ENCODE results near the gene ATXN7. TPM values are rescaled to one million over a fixed set of nuclear protein-coding genes. Genes with fewer than 3 reads are reported as not detected.
A peak's percentile ranks its signal among the peaks of the same experiment; 100 is the strongest.

The ATXN7 gene
- total and polyA plus RNA-seq, 2 of the 4 experiments (the other 2 are of a cell fraction), result 8.6 to 13.6 TPM

DNA sequence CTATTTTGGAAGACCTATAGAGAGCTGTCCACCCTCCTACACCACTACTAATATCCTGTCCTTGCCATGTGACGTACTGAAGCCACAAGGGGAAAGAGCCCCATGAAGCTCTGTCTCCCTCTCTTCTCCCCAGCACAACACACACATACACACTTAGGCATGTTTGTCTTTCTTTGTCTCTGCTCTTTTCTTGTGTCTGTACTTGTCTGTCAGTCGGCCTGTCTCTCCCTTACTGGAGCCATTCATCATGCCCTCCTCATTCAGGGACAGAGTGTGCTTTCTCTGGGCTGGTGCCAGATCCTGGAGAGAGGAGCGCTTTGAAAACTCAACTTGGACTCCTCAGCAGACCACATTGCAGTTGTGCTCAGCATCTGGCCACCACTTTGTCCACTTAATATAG is 112.1 kb downstream of the ATXN7 start:
- H3K9ac ChIP-seq (ENCODE audit: low read depth, low read length), result 0 out of 2 replicates have a peak overlapping the region, but pooled peaks have one; percentile 1
- H3K23ac ChIP-seq (ENCODE audit: low read depth, low read length), result peak overlapping the region; percentile 48; the same call in 1 of the 2 replicates
- intact Hi-C loops (cut with micrococcal nuclease) (loop anchor here (5.0 kb wide), 1 partner anchor 113 kb away; the partner anchor contains the start of genes ATXN7 and THOC7), dilution Hi-C loops (cut with HindIII; ENCODE audit: low sequenced_read_pairs, unreplicated experiment) (no loop called here), in situ Hi-C loops (cut with MboI; ENCODE audit: low sequenced_read_pairs) (loop anchor here (25.0 kb wide), 1 partner anchor 1363 kb away; no protein-coding TSS in a partner anchor)
- peak overlapping the region; percentile 30 for H2AK5ac ChIP-seq (ENCODE audit: low read depth, low read length)
- H2AFZ ChIP-seq (replicated peaks; ENCODE audit: low read length, poor library complexity), result no peak overlapping the region
- no peak for ATAC-seq (ENCODE audit: low read depth)
- 0 out of 2 replicates have a peak overlapping the region, but pooled peaks have one; percentile 5 for H3K27ac ChIP-seq (ENCODE audit: insufficient read depth, low read length)
- no TSS peak for BruUV-seq (replicated peaks)
- H3K14ac ChIP-seq (replicated peaks; ENCODE audit: low read depth, low read length), result peak overlapping the region; percentile 48
- peak overlapping the region; percentile 29; the same call in 1 of the 3 replicates for H2BK15ac ChIP-seq (ENCODE audit: low read depth, low read length)
- CTCF ChIA-PET, result interaction anchor here (0.6 to 2.4 kb wide), 3 partner anchors 9 to 48 kb away, joined by 3 to 11 read pairs (median 3); partner anchors contain the start of gene PSMD6
- H3K36me3 ChIP-seq (ENCODE audit: control insufficient read depth, insufficient read depth, low read length), result peaks cover 14% of the 10 kb centered on the region
- H3K4me3 ChIP-seq (ENCODE audit: insufficient read depth, low read depth, low read length), result no peak overlapping the region
- H2BK5ac ChIP-seq (ENCODE audit: low read depth, low read length, poor library complexity, severe bottlenecking), result peak overlapping the region; percentile 51
- 58% methylated on average over 2 of the region's 3 CpGs; no CpG with 5 or more reads in 1 of the 2 experiments for WGBS, 2 experiments (ENCODE audit: extremely low coverage in 2 of 2, insufficient read length in 1 of 2)
- POLR2A ChIA-PET (ENCODE audit: unreplicated experiment), result no interaction called here
- H3K27me3 ChIP-seq (ENCODE audit: control insufficient read depth, insufficient read depth, low read length), result no peaks in the 10 kb centered on the region
- peaks cover 66 to 83% of the 10 kb centered on the region in 2 experiments for H3K79me1 ChIP-seq (ENCODE audit: low read depth in 1 of 2, low read length in 2 of 2)
- H4K91ac ChIP-seq (ENCODE audit: insufficient read depth, low read depth, low read length), result peak overlapping the region; percentile 30
- H3K4me1 ChIP-seq (ENCODE audit: control insufficient read depth, insufficient read depth, low read length), result peaks cover 22% of the 10 kb centered on the region
- H3K56ac ChIP-seq (ENCODE audit: extremely low read depth, insufficient read depth, low read length), result no peak overlapping the region
- H4K20me1 ChIP-seq (ENCODE audit: insufficient read depth, low read length), result peaks cover 19% of the 10 kb centered on the region; the same call in 1 of the 2 replicates
- TF ChIP-seq NFE2L2 (IDR thresholded peaks at IDR 0.05; ENCODE audit: low read depth, low read length) (no peak), MAZ (IDR thresholded peaks at IDR 0.05; ENCODE audit: borderline replicate concordance, low read depth, low read length) (no peak), POLR2A (IDR thresholded peaks at IDR 0.05; ENCODE audit: low read depth, low read length) (no peak)
- TF ChIP-seq, protein P1, sequence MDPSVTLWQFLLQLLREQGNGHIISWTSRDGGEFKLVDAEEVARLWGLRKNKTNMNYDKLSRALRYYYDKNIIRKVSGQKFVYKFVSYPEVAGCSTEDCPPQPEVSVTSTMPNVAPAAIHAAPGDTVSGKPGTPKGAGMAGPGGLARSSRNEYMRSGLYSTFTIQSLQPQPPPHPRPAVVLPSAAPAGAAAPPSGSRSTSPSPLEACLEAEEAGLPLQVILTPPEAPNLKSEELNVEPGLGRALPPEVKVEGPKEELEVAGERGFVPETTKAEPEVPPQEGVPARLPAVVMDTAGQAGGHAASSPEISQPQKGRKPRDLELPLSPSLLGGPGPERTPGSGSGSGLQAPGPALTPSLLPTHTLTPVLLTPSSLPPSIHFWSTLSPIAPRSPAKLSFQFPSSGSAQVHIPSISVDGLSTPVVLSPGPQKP (IDR thresholded peaks at IDR 0.05; ENCODE audit: borderline replicate concordance, low read depth, low read length), result no peak
- TF ChIP-seq, protein P2, sequence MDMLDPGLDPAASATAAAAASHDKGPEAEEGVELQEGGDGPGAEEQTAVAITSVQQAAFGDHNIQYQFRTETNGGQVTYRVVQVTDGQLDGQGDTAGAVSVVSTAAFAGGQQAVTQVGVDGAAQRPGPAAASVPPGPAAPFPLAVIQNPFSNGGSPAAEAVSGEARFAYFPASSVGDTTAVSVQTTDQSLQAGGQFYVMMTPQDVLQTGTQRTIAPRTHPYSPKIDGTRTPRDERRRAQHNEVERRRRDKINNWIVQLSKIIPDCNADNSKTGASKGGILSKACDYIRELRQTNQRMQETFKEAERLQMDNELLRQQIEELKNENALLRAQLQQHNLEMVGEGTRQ (IDR thresholded peaks at IDR 0.05; ENCODE audit: low read depth, low read length), result no peak
- no peaks in the 10 kb centered on the region for H3K9me3 ChIP-seq (ENCODE audit: control insufficient read depth, insufficient read depth, low read length)
- H3K18ac ChIP-seq (ENCODE audit: low read depth, low read length), result peak overlapping the region; percentile 48
- H4K5ac ChIP-seq (ENCODE audit: low read depth, low read length), result no peak overlapping the region; the same call in 1 of the 2 replicates
- H2AK9ac ChIP-seq (replicated peaks; ENCODE audit: low read depth, low read length, poor library complexity), result no peak overlapping the region
- peaks cover 23% of the 10 kb centered on the region for H3K9me1 ChIP-seq (ENCODE audit: insufficient read depth, low read length)
- H2BK20ac ChIP-seq (ENCODE audit: low read depth, low read length), result peak overlapping the region; percentile 72
- peak overlapping the region; percentile 34 for H3K4ac ChIP-seq (ENCODE audit: low read depth, low read length)
- H3K4me2 ChIP-seq (ENCODE audit: low read depth, low read length), result peak overlapping the region; percentile 51
- H4K8ac ChIP-seq (ENCODE audit: low read depth in 2 of 2, low read length in 2 of 2), result peak overlapping the region; percentile 6 to 20; a peak in 3 of 4 replicates
- DNase-seq, result no peak
- peak overlapping the region; percentile 69 for H2BK120ac ChIP-seq (ENCODE audit: low read depth, low read length)
